GM18867 (cell line): ENCODE results near the gene BAZ1B.
A peak's percentile ranks its signal among the peaks of the same experiment; 100 is the strongest.
"Not testable (repeated sequence)": the region's sequence is repeated elsewhere in the genome, so short reads cannot be mapped to it uniquely, and the experiment has no call there.

Experiments
- ATAC-seq: cut with Tn5 transposase; IDR thresholded peaks from one replicate; pipeline ENCODE4 v1.9.1; 2021; ENCODE audit warnings: mild to moderate bottlenecking, moderate library complexity; ENCODE audit not compliant: unreplicated experiment

The BAZ1B gene

GRCh38 chr7:73544678-73545077 is 22.6 kb upstream of the BAZ1B start:
- ATAC-seq, result no peak

- ATAC-seq, result no peak
Measured at GRCh38 chr7:73541722-73542121, 19.6 kb upstream of the BAZ1B start.

GRCh38 chr7:73539709-73540108 is 17.6 kb upstream of the BAZ1B start:
- ATAC-seq, result no peak

- ATAC-seq, result not testable (repeated sequence)
Measured at GRCh38 chr7:73538510-73538909, 16.4 kb upstream of the BAZ1B start.

GRCh38 chr7:73537051-73537450 is 15.0 kb upstream of the BAZ1B start:
- no peak for ATAC-seq

GRCh38 chr7:73536479-73536878 is 14.4 kb upstream of the BAZ1B start:
- no peak for ATAC-seq

GRCh38 chr7:73535918-73536317 is 13.8 kb upstream of the BAZ1B start:
- ATAC-seq, result not testable (repeated sequence)

GRCh38 chr7:73533742-73534141 is 11.6 kb upstream of the BAZ1B start:
- ATAC-seq, result no peak

- ATAC-seq, result no peak
Measured at GRCh38 chr7:73532224-73532623, 10.1 kb upstream of the BAZ1B start.

- ATAC-seq, result no peak
Measured at GRCh38 chr7:73530800-73531199, 8.7 kb upstream of the BAZ1B start.

GRCh38 chr7:73526896-73527821 is 5.1 kb upstream of the BAZ1B start:
- no peak for ATAC-seq

GRCh38 chr7:73526158-73526494 is 4.0 kb upstream of the BAZ1B start:
- ATAC-seq, result not testable (repeated sequence)

- peak; percentile 42 for ATAC-seq
Measured at GRCh38 chr7:73521636-73522104, 423 bp downstream of the BAZ1B start.

- ATAC-seq, result no peak
Measured at GRCh38 chr7:73520673-73521635, 1.1 kb downstream of the BAZ1B start.

- ATAC-seq, result no peak
Measured at GRCh38 chr7:73519867-73520672, 2.0 kb downstream of the BAZ1B start.

- no peak for ATAC-seq
Measured at GRCh38 chr7:73518470-73518869, 3.6 kb downstream of the BAZ1B start.

GRCh38 chr7:73517241-73517995 is 4.7 kb downstream of the BAZ1B start:
- ATAC-seq, result no peak

GRCh38 chr7:73515178-73515577 is 6.9 kb downstream of the BAZ1B start:
- no peak for ATAC-seq

GRCh38 chr7:73512018-73512780 is 9.9 kb downstream of the BAZ1B start:
- no peak for ATAC-seq
